ENCODE results near the gene VPS41.

Gene VPS41

DNA sequence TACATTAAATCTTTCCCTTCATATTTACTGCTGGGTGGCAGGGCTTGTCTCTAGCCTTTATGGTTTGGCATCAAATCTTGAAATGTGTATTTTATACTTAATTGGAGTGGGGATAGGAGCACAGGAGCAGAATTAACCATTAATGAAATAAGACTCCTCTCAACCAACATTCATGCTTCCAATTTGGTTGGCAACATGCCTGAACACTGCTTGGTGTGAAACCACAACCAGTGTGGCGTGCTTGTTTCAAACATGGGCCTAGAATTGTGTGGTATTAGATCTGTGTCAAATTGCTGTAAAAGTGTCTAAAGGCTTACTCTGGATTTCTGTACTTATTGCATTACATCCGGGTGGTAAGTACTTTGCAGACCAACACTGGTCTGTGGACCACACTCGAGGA, 25.1 kb upstream of the VPS41 start:
- Histone ChIP-seq H3K9me3 (replicated peaks; ENCODE audit: insufficient read depth, low read length) (no peaks in the 10 kb centered on the region), H3K4me1 (ENCODE audit: low read length) (no peaks in the 10 kb centered on the region), H2AFZ (ENCODE audit: low read length) (no peak overlapping the region), H3K9me2 (replicated peaks; ENCODE audit: insufficient read depth, low read length) (no peaks in the 10 kb centered on the region), H4K20me1 (ENCODE audit: insufficient read depth, low read length) (no peaks in the 10 kb centered on the region), H3K27ac (ENCODE audit: low read length) (no peak overlapping the region), H3K27me3 (replicated peaks; ENCODE audit: insufficient read depth, low read length) (no peaks in the 10 kb centered on the region), H3F3A (ENCODE audit: insufficient read depth, low read length) (no peaks in the 10 kb centered on the region), H3K4me3 (ENCODE audit: low read length) (no peak overlapping the region), H3K36me3 (replicated peaks; ENCODE audit: insufficient read depth, low read length) (no peaks in the 10 kb centered on the region), H3K9ac (ENCODE audit: low read length) (no peak overlapping the region), H3K79me2 (ENCODE audit: low read length) (no peaks in the 10 kb centered on the region), H3K4me2 (ENCODE audit: low read depth, low read length) (no peak overlapping the region)
- TF ChIP-seq EZH2 (optimal IDR thresholded peaks at IDR 0.05; ENCODE audit: low read depth, low read length) (no peak), EZH2phosphoT487 (IDR thresholded peaks at IDR 0.05; ENCODE audit: low read length) (no peak)
- TF ChIP-seq, protein P1, sequence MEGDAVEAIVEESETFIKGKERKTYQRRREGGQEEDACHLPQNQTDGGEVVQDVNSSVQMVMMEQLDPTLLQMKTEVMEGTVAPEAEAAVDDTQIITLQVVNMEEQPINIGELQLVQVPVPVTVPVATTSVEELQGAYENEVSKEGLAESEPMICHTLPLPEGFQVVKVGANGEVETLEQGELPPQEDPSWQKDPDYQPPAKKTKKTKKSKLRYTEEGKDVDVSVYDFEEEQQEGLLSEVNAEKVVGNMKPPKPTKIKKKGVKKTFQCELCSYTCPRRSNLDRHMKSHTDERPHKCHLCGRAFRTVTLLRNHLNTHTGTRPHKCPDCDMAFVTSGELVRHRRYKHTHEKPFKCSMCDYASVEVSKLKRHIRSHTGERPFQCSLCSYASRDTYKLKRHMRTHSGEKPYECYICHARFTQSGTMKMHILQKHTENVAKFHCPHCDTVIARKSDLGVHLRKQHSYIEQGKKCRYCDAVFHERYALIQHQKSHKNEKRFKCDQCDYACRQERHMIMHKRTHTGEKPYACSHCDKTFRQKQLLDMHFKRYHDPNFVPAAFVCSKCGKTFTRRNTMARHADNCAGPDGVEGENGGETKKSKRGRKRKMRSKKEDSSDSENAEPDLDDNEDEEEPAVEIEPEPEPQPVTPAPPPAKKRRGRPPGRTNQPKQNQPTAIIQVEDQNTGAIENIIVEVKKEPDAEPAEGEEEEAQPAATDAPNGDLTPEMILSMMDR (IDR thresholded peaks at IDR 0.05; ENCODE audit: low read length): no peak
- no peak for DNase-seq

DNA sequence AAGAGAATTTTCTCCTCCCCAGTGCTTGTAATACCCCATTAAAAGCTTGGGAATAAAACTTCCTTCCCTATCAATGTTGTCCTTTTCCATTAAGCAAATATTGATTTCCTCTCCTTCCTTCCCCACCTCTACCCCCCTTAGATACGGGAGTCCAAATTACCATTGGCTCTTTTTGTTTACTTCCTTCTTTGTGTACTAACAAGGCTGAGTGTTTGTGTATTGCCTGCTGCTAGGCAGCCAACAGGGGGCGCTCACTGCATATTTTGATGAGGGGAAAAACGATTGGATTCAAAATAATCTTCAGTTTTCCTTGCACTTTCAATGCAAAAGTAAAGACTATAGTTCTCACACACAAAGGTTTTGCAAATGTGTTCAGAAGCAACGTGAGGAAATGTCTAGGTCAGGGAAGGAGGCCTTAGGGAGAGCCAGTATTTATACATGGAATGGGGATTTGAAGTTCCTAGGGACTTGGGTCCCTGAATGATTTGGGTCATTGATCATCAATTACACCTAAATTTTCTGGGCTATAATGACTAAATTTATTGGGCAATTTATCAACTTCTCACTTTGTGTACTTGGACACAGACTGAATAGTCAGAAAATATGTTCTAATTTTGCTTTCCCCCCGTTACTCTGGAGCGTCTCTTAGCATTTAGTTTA, 23.6 kb upstream of the VPS41 start:
- peak; percentile 48 for DNase-seq
- H3K36me3 ChIP-seq (replicated peaks; ENCODE audit: insufficient read depth, low read length): no peaks in the 10 kb centered on the region
- no peaks in the 10 kb centered on the region for H4K20me1 ChIP-seq (ENCODE audit: insufficient read depth, low read length)
- no peaks in the 10 kb centered on the region for H3K9me2 ChIP-seq (replicated peaks; ENCODE audit: insufficient read depth, low read length)
- peak overlapping the region; percentile 64 for H2AFZ ChIP-seq (ENCODE audit: low read length)
- H3K27ac ChIP-seq (ENCODE audit: low read length): no peak overlapping the region
- no peaks in the 10 kb centered on the region for H3K27me3 ChIP-seq (replicated peaks; ENCODE audit: insufficient read depth, low read length)
- H3F3A ChIP-seq (ENCODE audit: insufficient read depth, low read length): no peaks in the 10 kb centered on the region
- H3K79me2 ChIP-seq (ENCODE audit: low read length): no peaks in the 10 kb centered on the region
- no peaks in the 10 kb centered on the region for H3K9me3 ChIP-seq (replicated peaks; ENCODE audit: insufficient read depth, low read length)
- H3K4me1 ChIP-seq (ENCODE audit: low read length): no peaks in the 10 kb centered on the region
- no peak overlapping the region for H3K4me3 ChIP-seq (ENCODE audit: low read length)
- no peak overlapping the region for H3K9ac ChIP-seq (ENCODE audit: low read length)
- TF ChIP-seq, protein P1 (IDR thresholded peaks at IDR 0.05; ENCODE audit: low read length): peak; percentile 99
- no peak for TF ChIP-seq EZH2 (optimal IDR thresholded peaks at IDR 0.05; ENCODE audit: low read depth, low read length)
- peak overlapping the region; percentile 5; the same call in 1 of the 2 replicates for H3K4me2 ChIP-seq (ENCODE audit: low read depth, low read length)

DNA sequence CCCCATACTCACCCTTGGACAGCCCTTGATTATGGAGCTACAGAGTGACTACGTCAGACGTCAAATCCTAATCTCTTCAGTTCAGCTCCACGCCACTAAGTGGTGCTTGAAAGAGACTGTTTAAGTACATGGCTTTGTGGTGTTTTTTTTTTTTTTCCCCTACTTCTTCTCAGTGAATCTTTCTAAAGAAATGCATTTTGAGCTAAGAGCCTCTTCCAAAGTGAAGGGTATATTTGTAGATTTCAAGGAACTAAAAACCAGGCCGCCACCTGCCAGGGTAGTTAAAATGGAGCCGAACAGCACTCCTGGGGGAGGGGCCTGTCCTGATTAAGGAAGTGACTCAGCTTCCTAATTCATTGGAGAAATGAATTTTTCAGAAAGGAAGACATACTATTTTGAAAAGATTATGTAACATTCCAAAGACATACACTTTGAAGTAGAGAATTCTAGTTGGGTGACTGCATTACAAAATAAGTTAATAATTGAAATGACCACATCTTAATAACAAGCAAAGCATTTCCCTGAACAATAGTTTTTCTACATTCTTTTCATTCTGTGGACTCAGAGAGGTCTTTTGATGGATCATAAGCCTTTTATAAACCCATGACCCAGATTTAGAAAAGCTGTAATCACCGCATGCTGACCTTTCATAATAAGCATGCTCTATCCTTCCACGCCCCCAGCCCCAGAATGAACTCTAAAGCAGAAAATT, 20.6 kb upstream of the VPS41 start:
- Histone ChIP-seq H4K20me1 (ENCODE audit: insufficient read depth, low read length) (no peaks in the 10 kb centered on the region), H3F3A (ENCODE audit: insufficient read depth, low read length) (no peaks in the 10 kb centered on the region), H3K4me2 (ENCODE audit: low read depth, low read length) (no peak overlapping the region), H3K36me3 (replicated peaks; ENCODE audit: insufficient read depth, low read length) (no peaks in the 10 kb centered on the region), H3K79me2 (ENCODE audit: low read length) (no peaks in the 10 kb centered on the region), H3K9ac (ENCODE audit: low read length) (no peak overlapping the region), H3K27ac (ENCODE audit: low read length) (no peak overlapping the region), H3K27me3 (replicated peaks; ENCODE audit: insufficient read depth, low read length) (no peaks in the 10 kb centered on the region), H2AFZ (ENCODE audit: low read length) (no peak overlapping the region), H3K4me1 (ENCODE audit: low read length) (no peaks in the 10 kb centered on the region), H3K4me3 (ENCODE audit: low read length) (no peak overlapping the region), H3K9me3 (replicated peaks; ENCODE audit: insufficient read depth, low read length) (no peaks in the 10 kb centered on the region), H3K9me2 (replicated peaks; ENCODE audit: insufficient read depth, low read length) (no peaks in the 10 kb centered on the region)
- no peak for TF ChIP-seq EZH2 (optimal IDR thresholded peaks at IDR 0.05; ENCODE audit: low read depth, low read length)
- TF ChIP-seq, protein P1 (IDR thresholded peaks at IDR 0.05; ENCODE audit: low read length): no peak
- TF ChIP-seq EZH2phosphoT487 (IDR thresholded peaks at IDR 0.05; ENCODE audit: low read length): no peak
- DNase-seq: no peak

Measured in MM.1S (cell line).